ENCODE results near the gene LRWD1. TPM values are rescaled to one million over a fixed set of nuclear protein-coding genes. Genes with fewer than 3 reads are reported as not detected.
A peak's percentile ranks its signal among the peaks of the same experiment; 100 is the strongest.
"Not testable (repeated sequence)": the region's sequence is repeated elsewhere in the genome, so short reads cannot be mapped to it uniquely, and the experiment has no call there.

LRWD1 gene
- total and polyA plus RNA-seq, 2 of the 13 experiments (the other 11 are each of a cell fraction or from before 2014, with no cell fraction given): 8.5 to 16.3 TPM

DNA sequence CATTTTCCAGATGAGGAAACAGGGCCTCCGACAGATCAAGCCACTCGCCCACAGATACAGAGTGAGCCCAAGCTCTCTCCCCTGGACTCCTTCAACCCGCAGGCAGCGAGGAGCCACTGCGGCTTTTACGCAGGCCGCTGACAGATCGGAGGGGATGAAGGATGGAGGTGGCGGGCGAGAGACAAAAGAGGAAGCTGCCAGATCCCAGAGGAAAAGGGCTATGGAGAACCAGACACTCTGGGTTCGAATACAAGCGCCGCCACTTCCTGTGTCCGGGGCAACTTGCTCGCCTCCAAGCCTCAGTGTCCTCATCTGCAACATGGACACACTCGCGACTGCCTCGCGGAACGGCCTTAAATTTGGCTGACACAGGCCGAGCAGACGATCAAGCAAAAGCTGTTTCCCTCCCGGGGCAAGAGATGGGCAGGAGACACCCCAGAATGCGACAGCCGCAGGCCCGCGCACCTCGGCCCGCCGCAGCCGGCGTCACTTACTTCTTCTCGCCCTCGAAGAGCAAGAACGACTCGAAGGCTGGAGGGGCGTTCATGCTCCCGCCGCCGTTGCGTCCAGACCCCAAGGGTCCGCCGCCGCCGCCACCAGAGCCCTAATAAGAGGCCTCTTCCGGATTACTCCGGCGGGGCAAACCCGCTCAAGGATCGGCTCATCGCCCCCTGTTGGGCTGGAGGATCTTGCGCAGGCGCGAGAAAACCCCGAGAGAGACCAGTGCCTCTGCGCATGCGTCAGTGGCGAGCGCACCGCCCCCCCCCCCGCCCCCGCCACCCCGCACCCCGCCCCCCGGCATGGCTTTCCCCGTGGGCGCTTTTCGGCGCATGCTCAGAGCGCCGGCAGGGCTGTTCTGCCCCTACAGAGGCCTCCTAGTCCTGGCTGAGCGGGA, 13.8 kb downstream of the LRWD1 start, which contains the start of gene POLR2J (continued):
- TF ChIP-seq, protein P1, sequence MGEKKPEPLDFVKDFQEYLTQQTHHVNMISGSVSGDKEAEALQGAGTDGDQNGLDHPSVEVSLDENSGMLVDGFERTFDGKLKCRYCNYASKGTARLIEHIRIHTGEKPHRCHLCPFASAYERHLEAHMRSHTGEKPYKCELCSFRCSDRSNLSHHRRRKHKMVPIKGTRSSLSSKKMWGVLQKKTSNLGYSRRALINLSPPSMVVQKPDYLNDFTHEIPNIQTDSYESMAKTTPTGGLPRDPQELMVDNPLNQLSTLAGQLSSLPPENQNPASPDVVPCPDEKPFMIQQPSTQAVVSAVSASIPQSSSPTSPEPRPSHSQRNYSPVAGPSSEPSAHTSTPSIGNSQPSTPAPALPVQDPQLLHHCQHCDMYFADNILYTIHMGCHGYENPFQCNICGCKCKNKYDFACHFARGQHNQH (CRISPR knock-in tag; IDR thresholded peaks at IDR 0.05): 0 out of 2 replicates have a peak, but pooled peaks have one; percentile 46
- TF ChIP-seq HDAC2 (CRISPR knock-in tag; IDR thresholded peaks at IDR 0.05) (peak; percentile 31; the same call in 1 of the 2 replicates), ZFX (CRISPR knock-in tag; IDR thresholded peaks at IDR 0.05; ENCODE audit: low read depth) (peak; percentile 24; the same call in 1 of the 2 replicates), CBX5 (CRISPR knock-in tag; IDR thresholded peaks at IDR 0.05; ENCODE audit: borderline replicate concordance) (peak; percentile 50; the same call in 1 of the 2 replicates), MYC (CRISPR knock-in tag; IDR thresholded peaks at IDR 0.05; ENCODE audit: borderline replicate concordance) (peak; percentile 24; the same call in 1 of the 2 replicates), SAP130 (CRISPR knock-in tag; IDR thresholded peaks at IDR 0.05; ENCODE audit: low read depth) (peak; percentile 68), SIN3B (IDR thresholded peaks at IDR 0.05; ENCODE audit: low read length) (0 out of 2 replicates have a peak, but pooled peaks have one; percentile 36), GATAD1 (CRISPR knock-in tag; IDR thresholded peaks at IDR 0.05) (peak; percentile 93), FOXA3 (CRISPR knock-in tag; IDR thresholded peaks at IDR 0.05) (0 out of 2 replicates have a peak, but pooled peaks have one; percentile 23), RBFOX2 (IDR thresholded peaks at IDR 0.05; ENCODE audit: low read depth, low read length) (peak; percentile 62)
- TF ChIP-seq, protein P2, sequence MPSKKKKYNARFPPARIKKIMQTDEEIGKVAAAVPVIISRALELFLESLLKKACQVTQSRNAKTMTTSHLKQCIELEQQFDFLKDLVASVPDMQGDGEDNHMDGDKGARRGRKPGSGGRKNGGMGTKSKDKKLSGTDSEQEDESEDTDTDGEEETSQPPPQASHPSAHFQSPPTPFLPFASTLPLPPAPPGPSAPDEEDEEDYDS (CRISPR knock-in tag; IDR thresholded peaks at IDR 0.05): peak; percentile 52; the same call in 1 of the 2 replicates
- TF ChIP-seq, protein P3, sequence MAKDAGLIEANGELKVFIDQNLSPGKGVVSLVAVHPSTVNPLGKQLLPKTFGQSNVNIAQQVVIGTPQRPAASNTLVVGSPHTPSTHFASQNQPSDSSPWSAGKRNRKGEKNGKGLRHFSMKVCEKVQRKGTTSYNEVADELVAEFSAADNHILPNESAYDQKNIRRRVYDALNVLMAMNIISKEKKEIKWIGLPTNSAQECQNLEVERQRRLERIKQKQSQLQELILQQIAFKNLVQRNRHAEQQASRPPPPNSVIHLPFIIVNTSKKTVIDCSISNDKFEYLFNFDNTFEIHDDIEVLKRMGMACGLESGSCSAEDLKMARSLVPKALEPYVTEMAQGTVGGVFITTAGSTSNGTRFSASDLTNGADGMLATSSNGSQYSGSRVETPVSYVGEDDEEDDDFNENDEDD (CRISPR knock-in tag; IDR thresholded peaks at IDR 0.05; ENCODE audit: borderline replicate concordance): peak; percentile 23; the same call in 1 of the 2 replicates
- TF ChIP-seq, protein P4, sequence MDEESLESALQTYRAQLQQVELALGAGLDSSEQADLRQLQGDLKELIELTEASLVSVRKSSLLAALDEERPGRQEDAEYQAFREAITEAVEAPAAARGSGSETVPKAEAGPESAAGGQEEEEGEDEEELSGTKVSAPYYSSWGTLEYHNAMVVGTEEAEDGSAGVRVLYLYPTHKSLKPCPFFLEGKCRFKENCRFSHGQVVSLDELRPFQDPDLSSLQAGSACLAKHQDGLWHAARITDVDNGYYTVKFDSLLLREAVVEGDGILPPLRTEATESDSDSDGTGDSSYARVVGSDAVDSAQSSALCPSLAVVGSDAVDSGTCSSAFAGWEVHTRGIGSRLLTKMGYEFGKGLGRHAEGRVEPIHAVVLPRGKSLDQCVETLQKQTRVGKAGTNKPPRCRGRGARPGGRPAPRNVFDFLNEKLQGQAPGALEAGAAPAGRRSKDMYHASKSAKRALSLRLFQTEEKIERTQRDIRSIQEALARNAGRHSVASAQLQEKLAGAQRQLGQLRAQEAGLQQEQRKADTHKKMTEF (CRISPR knock-in tag; IDR thresholded peaks at IDR 0.05): peak; percentile 32; the same call in 1 of the 2 replicates
- TF ChIP-seq, protein P5, sequence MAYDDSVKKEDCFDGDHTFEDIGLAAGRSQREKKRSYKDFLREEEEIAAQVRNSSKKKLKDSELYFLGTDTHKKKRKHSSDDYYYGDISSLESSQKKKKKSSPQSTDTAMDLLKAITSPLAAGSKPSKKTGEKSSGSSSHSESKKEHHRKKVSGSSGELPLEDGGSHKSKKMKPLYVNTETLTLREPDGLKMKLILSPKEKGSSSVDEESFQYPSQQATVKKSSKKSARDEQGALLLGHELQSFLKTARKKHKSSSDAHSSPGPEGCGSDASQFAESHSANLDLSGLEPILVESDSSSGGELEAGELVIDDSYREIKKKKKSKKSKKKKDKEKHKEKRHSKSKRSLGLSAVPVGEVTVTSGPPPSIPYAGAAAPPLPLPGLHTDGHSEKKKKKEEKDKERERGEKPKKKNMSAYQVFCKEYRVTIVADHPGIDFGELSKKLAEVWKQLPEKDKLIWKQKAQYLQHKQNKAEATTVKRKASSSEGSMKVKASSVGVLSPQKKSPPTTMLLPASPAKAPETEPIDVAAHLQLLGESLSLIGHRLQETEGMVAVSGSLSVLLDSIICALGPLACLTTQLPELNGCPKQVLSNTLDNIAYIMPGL (CRISPR knock-in tag; IDR thresholded peaks at IDR 0.05; ENCODE audit: borderline replicate concordance in 1 of 2, low read depth in 1 of 2): peak in 1 of 2 experiments; percentile 53; a peak in 1 of 4 replicates

DNA sequence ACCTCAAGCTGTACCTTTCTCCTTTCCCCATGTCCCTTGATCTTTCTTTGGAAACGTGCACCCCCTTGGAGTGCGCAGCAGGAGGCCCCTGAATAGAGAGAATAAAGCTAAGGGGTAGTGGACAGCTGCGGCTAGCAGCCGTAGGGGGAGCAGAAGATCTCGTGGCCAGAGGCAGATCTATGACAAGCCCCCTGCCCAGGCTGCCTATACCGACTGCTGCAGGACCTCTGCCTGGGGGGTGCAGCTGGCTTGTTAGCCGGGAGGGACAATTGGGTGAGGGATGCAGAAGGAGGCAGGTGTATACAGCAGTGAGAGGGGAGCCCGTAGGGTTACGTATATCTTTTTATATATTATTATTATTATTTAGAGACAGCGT, 14.4 kb downstream of the LRWD1 start:
- no CpG with 5 or more reads among the region's 10 CpGs for WGBS (ENCODE audit: low lambda C conversion rate)
- H3K79me2 ChIP-seq (ENCODE audit: insufficient read depth, low read length); H3K27me3 ChIP-seq (ENCODE audit: control insufficient read depth in 1 of 2, insufficient read depth in 2 of 2, low read length in 2 of 2); FAIRE-seq; H3K36me3 ChIP-seq (replicated peaks in 1 of 2; ENCODE audit: control insufficient read depth in 1 of 2, insufficient read depth in 2 of 2, low read length in 2 of 2); BruUV-seq (replicated peaks); H3K4me3 ChIP-seq (replicated peaks in 1 of 3; ENCODE audit: insufficient read depth in 1 of 3, low read depth in 2 of 3, low read length in 3 of 3); in situ Hi-C loops (cut with HindIII; ENCODE audit: extremely low pct_ligation_motif_present, low pct_unique_long_range_greater_than_20kb); H3K27ac ChIP-seq (ENCODE audit: extremely low read length, insufficient read depth, low read length); H3K9ac ChIP-seq (ENCODE audit: insufficient read depth, low read depth, low read length); intact Hi-C loops (cut with micrococcal nuclease; ENCODE audit: unreplicated experiment); POLR2A ChIA-PET; H3K4me1 ChIP-seq (ENCODE audit: insufficient read depth, low read length); DNase-seq (ENCODE audit: low spot score); H3K9me3 ChIP-seq (ENCODE audit: low read length); H4K20me1 ChIP-seq (ENCODE audit: insufficient read depth, low read length); H2AFZ ChIP-seq (ENCODE audit: low read length); CTCF ChIA-PET (ENCODE audit: low intra/inter-chr PET ratio, low total read pairs); H3K4me2 ChIP-seq (ENCODE audit: low read depth, low read length): not testable (repeated sequence)
- peak; percentile 58 for ATAC-seq
